Hindlimb muscle (tissue), 1 donor: Measurements from ENCODE around the gene ARAP3. TPM values are rescaled to one million over a fixed set of nuclear protein-coding genes. Genes with fewer than 3 reads are reported as not detected.
A peak's percentile ranks its signal among the peaks of the same experiment; 100 is the strongest.
"Not testable (repeated sequence)": the region's sequence is repeated elsewhere in the genome, so short reads cannot be mapped to it uniquely, and the experiment has no call there.

Source experiments
- DNase-seq: peaks from one replicate; pipeline ENCODE4 v3.0.0-alpha.2; 2013
- polyA plus RNA-seq: library from polyadenylated mRNA; unstranded; fragments of 120-200 nt; gene quantifications from one replicate; pipeline ENCODE4 v1.2.1, GENCODE V29; 2013; ENCODE audit not compliant: insufficient read length

The ARAP3 gene
- polyA plus RNA-seq, 1 donor = 13.9 TPM

GRCh38 chr5:141637767-141638419 is 44.1 kb downstream of the ARAP3 start:
- peak; percentile 51 for DNase-seq

DNA sequence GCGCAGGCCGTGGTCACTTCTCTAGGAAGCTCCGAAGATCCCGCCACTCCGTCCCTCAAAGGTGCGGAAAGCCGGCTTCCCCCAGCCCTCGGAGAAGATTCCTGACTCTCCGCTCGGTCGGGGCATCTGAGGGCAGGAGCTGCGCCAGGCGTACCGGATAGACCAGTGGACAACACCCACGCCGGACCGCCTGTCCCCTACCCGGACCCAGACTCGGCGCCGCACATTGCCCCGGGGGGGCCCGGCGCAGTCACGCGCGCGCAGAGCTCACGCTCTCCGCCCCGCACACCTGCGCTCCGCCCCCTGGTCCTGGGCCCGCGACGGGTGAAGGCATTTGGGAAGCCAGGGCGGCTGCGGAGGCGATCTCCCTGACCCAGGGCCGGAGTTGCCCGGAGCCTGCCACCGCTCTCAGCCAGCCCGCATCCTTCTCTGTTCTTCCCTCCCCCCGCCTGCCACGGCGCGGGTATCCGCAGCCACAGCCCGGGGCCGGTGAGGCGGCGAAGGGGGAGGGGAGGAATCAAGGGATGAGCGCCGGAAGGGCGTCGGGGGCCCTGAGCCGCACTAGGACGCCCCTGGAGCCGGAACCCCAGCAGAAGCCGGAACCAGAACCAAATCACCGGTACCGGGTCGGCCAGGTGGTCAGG is 44.8 kb downstream of the ARAP3 start:
- no peak for DNase-seq

DNA sequence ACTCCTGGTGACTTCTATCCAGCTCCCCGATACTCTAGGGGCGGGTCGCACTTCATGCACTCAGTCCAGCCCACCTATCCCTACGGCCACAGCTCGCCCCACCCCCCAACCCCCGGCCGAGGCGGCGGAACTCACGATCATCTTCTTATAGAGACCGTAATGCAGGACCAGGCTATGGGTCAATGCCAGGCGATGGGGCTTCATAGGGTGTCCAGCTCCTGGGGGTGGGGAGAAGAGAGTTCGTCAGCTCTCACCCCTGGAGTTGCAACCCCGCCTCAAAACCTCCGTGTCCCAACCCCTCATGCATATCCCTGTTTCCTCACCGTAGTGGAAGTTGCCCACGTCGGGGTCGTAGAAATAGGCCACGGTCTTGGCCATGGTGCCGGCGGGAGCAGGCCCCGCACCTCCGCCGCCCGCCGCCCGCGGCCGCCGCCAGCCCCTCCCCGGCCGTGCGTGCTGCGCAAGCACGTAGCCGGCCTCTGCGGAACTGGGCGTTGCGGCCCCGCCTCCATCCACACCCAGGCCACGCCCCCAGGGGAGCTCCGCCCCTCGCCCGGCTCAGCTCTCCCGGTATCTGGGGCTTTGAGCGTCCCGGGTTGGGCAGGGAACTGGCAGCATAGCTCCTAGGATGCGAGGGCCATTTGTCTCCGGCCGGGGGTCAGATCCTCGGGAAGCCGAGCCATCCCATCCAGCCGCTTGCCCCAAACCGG is 45.5 kb downstream of the ARAP3 start, which contains the start of the genes HDAC3 and RELL2:
Gene HDAC3, minus strand, starts transcription at position 437 of the 710 bp plus-strand sequence. Its CDS starts 59 bp downstream, at position 378.
Gene RELL2, plus strand, starts transcription at position 585 of the 710 bp plus-strand sequence. CDS start 1,229 bp downstream, outside the sequence.
- peak; percentile 91 for DNase-seq

- no peak for DNase-seq
Measured at GRCh38 chr5:141636106-141636412, 46.0 kb downstream of the ARAP3 start.

DNA sequence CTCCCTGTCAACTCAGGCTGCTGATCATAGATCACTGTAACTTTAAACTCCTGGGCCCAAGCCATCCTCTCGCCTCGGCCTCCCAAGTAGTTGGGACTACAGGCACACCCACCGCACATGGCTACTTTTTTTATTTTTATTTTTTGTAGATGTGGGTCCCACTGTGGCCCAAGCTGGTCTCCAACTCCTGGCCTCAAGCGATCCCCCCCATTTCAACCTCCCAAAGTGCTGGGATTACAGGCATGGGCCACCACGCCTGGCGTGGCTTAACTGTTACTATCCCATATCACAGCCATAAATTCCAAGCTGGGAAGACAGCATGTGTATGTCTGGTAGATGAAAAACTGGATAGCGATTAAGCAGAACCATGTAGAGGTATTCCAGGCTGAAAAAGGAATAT is 46.4 kb downstream of the ARAP3 start:
- DNase-seq = no peak

DNA sequence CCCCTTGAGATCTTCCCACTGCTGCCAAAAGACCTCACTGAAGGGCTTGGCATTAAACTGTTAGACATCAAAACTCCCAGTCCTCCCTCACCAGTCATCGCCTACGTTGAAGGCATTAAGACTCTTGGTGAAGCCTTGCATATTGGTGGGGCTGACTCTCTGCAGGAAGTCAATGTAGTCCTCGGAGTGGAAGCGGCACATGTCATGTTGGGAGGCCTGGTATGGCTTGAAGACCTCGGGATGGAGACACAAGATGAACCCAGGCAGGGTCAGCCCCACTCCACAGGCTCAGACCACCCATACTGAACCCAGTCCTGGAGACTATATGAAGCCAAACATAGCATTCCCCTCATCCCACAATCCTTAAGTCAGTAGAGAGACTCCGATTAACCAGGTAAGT is 47.3 kb downstream of the ARAP3 start:
- no peak for DNase-seq

DNA sequence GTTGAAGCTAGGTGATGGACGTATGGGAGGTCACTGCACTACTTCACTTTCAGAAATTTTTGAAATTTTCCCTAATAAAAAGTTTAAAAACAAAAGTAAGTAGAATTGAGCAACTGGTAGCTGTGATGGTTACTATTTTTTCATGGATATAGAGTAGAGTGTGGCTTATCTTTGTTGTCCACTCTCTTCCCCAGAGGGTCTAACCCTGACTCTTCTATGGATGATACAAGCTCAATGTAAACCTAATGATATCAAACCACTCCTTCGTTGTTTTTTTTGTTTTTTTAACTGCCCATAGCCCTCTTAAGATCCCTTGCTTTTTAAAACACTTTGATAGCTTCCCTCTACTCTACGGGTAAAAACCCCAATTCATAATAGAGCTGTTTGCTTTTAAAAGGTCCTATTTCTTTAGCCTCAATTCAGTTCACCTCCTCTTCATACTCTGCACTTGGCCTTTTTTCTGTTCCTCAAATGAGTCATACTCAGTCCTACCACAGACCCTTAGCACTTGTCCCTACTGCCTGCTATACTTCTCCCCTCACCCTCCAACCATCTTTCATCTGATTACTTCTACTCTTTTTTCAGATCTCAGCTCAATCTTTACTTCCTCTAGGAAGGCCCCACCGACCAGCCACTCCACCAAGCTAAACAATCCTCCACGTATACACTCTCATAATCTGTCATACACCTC is 48.0 kb downstream of the ARAP3 start:
- DNase-seq = no peak

GRCh38 chr5:141632650-141633049 is 49.4 kb downstream of the ARAP3 start:
- no peak for DNase-seq

- no peak for DNase-seq
Measured at GRCh38 chr5:141630570-141631140, 51.4 kb downstream of the ARAP3 start.

DNA sequence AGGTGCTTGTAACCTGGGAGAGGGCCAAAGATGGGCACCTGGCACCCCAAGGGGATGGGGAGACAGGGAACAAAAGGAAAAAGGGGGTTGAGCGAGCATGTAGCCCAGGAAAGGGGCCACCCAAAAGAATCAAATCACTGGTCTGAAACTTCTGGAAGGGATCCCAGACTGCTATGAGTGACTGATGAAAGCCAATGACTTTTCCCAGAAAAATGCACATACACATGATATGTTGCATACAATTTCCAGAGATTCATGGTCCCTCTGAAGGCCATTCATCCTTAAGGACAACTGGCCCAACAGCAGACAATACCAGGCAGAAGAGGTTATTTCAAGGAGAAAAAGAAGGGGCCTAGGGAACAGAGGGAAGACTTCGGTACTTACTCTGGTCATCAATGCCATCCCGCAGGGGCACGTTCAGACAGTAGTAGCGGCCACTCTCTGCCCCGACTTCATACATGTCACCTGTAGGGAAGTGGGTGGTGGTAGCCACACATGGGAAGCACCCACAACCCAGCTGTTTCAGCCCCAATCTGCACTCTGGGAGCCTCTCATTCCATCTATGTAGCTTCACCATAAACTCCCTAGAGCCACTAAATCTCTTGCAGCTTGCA is 53.7 kb downstream of the ARAP3 start:
- no peak for DNase-seq

- no peak for DNase-seq
Measured at GRCh38 chr5:141623611-141624010, 58.4 kb downstream of the ARAP3 start.

- no peak for DNase-seq
Measured at GRCh38 chr5:141623186-141623585, 58.8 kb downstream of the ARAP3 start.

DNA sequence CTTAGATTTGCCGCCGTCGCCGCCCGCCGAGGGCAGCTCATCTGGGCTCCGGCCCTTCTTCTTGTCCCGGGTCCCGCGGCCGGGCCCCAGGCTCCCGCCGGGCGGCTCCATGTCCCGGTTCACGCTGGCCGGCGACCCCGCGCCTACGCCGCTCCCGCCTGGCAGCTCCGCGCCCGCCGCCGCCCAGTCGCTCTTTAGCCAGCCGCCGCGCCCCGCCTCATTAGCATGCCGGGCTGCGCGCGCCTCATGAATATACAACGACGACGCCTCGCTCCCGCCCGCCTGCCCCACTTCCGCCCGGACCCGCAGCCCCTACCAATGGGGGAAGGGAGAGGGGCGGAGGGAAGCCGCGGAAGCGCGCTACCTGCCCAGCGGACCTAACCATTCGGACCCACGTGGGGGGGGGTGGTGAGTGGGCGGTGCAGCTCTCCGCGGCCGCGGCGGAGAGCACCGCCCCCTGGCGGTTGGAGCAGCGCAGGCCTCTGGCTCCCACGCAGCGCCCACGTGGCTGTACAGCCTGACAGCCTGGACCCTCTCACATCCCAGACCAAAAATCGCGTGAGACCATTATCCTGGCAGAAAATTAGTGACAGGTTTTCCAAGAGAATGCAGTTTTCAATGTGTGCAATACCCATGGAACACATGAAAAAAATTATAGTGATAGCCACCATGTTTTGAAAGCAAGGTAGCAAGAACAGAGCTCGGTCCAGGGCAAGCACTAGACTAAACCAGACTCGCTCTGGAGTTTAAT is 63.1 kb downstream of the ARAP3 start, which contains the start of gene DIAPH1:
Gene DIAPH1, minus strand, starts transcription at position 197 of the 751 bp plus-strand sequence. Its CDS starts 86 bp downstream, at position 111.
- DNase-seq = peak; percentile 96

DNA sequence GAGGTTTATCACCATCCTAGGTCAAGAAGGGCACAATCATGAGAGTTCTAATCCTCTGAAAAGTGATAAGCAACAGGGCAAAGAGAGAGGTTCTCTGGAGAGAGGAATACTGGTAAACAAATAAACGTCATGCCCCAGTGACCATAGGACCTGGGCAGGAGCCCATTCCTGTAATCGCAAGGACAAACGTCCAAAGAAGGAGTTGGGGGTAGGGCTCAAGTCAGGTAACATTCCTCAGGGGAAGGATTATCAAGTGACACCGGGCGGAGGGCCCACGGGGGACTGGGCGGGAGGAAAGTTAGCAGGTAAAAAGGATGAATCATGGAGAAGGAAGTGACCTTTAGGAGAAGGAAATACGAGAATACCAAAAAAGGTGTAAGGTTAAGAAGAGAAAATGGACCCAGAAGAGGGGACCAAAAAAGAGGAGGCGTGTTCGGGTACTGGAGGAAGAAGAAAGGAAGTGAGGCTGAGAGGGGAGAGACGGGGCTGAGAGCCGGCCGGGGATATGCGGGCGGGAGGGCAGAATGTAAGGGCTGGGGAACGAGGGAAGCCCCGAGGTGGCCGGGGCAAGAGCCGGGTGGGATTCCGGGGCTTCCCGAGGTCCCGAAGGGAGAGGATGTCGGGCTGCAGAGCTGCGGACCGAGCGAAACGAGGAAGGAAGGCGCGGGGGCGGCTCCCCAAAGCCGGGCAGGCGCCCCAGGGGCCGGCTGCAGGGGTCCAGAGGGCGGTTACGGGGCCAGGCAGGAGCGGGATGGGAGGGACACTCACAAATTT is 63.8 kb downstream of the ARAP3 start:
- DNase-seq = no peak

GRCh38 chr5:141617682-141618029 is 64.4 kb downstream of the ARAP3 start:
- DNase-seq = no peak

- no peak for DNase-seq
Measured at GRCh38 chr5:141617128-141617527, 64.9 kb downstream of the ARAP3 start.

DNA sequence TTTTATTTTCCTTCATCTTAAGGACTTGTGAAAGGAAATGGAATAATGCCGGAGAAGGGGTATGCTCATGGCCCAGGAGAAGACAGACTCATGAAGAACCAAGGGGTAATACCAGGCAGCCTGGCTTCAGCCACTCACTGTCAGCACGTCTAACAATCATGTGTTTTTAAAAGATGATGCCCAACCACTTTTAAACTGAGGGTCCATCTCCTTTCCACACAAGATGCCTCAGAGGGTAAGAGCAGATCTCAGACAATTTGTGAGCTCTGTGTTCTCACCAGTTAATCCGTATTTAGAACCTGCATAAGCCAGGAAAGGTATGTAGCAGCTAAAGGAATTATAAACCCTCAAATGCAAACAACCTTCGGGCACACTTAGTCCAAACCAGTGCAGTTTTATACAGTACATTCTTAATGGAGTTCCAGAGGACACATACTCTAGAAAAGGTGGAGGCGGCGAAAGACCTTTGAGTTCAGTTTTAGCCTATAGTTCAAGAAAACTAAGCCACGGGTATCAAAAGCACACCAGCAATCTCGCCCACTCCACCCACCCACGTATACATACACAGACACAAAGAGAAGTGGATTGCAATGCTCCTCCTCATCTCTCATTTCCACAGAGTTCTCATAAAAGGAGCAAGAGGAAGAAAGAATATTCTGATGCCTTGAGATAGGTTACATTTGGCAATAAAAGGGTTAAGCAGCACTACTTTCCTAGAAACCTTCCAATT is 65.9 kb downstream of the ARAP3 start:
- no peak for DNase-seq

GRCh38 chr5:141613344-141613743 is 68.7 kb downstream of the ARAP3 start:
- DNase-seq = no peak

GRCh38 chr5:141611289-141611688 is 70.7 kb downstream of the ARAP3 start:
- no peak for DNase-seq

- DNase-seq = not testable (repeated sequence)
Measured at GRCh38 chr5:141609921-141610320, 72.1 kb downstream of the ARAP3 start.
